T-cell (primary cell): Measurements from ENCODE around the gene LARGE1. TPM values are rescaled to one million over a fixed set of nuclear protein-coding genes. Genes with fewer than 3 reads are reported as not detected.

Experiments
- ATAC-seq, 4 experiments: fragments of 200-7000 bp in 3 of 4; fragments of 150-1000 bp in 1 of 4; cut with Tn5 transposase; replicated peaks in 1 of 4; 1 replicate in 3 of 4; 2 replicates in 1 of 4; pipeline ENCODE4 v1.10.0; 2021; ENCODE audit warnings: moderate library complexity in 3 of 4, mild to moderate bottlenecking in 2 of 4, moderate number of reproducible peaks in 1 of 4
- CTCF ChIA-PET, 2 donors: fragments of 300-600 bp; sonication (Branson Sonifier 250); formaldehyde crosslinking; loops; one replicate each; lab custom pipeline; 2022; ENCODE audit warnings: antibody characterized with exemption in 2 of 2; lab: Charles Lee
- POLR2A ChIA-PET, 2 donors: fragments of 300-600 bp; sonication (Branson Sonifier 250); formaldehyde crosslinking; loops; one replicate each; lab custom pipeline; 2022; ENCODE audit warnings: antibody characterized with exemption in 2 of 2; lab: Charles Lee
- DNase-seq, 35 experiments: peaks; one replicate each; pipeline versions ENCODE4 v3.0.0 to v3.0.0-alpha.2; 2013 to 2023
- H3K27ac ChIP-seq: one replicate; pipeline ENCODE4 v1.5.1; 2013; ENCODE audit warnings: low read length
- H3K27me3 ChIP-seq, 2 experiments: replicated peaks in 1 of 2; 1 replicate in 1 of 2; 2 replicates in 1 of 2; pipeline versions ENCODE4 v1.6.1 to v1.7.0; 2013; ENCODE audit warnings: low read length in 1 of 2, mixed read lengths in 1 of 2; ENCODE audit not compliant: control insufficient read depth in 2 of 2, insufficient read depth in 2 of 2; ENCODE audit errors: extremely low read depth in 1 of 2
- H3K36me3 ChIP-seq, 2 donors: 1 replicate in 1 of 2; 2 replicates in 1 of 2; pipeline versions ENCODE4 v1.6.1 to v1.7.0; 2013; ENCODE audit warnings: low read length in 1 of 2; ENCODE audit not compliant: control insufficient read depth in 2 of 2, insufficient read depth in 1 of 2; ENCODE audit errors: extremely low read depth in 1 of 2
- H3K4me1 ChIP-seq, 2 experiments: 1 replicate in 1 of 2; 2 replicates in 1 of 2; pipeline versions ENCODE4 v1.6.1 to v1.7.0; 2013; ENCODE audit warnings: low read length in 2 of 2, mixed read lengths in 1 of 2; ENCODE audit not compliant: insufficient read depth in 2 of 2, control insufficient read depth in 1 of 2; ENCODE audit errors: extremely low read depth in 1 of 2
- H3K4me3 ChIP-seq, 2 donors: 1 replicate in 1 of 2; 2 replicates in 1 of 2; pipeline versions ENCODE4 v1.5.1 to v1.7.0; 2013; ENCODE audit warnings: mild to moderate bottlenecking in 2 of 2, low read length in 1 of 2, moderate library complexity in 1 of 2; ENCODE audit not compliant: control insufficient read depth in 1 of 2; ENCODE audit errors: extremely low read depth in 1 of 2
- H3K9me3 ChIP-seq: 2 replicates; pipeline ENCODE4 v1.7.0; 2013
- H3K27ac Mint-ChIP-seq, 2 donors: one replicate each; pipeline ENCODE4 v1.8.0; 2020 to 2021; ENCODE audit warnings: mild to moderate bottlenecking in 2 of 2, mixed read lengths in 2 of 2
- H3K27me3 Mint-ChIP-seq, 2 donors: one replicate each; pipeline ENCODE4 v1.8.0; 2021 to 2022; ENCODE audit warnings: mixed read lengths in 2 of 2
- H3K36me3 Mint-ChIP-seq: one replicate; pipeline ENCODE4 v1.8.0; 2021; ENCODE audit warnings: mixed read lengths
- H3K4me1 Mint-ChIP-seq, 3 donors: one replicate each; pipeline ENCODE4 v1.8.0; 2020 to 2022; ENCODE audit warnings: mixed read lengths in 3 of 3, mild to moderate bottlenecking in 1 of 3
- H3K4me3 Mint-ChIP-seq, 3 donors: one replicate each; pipeline ENCODE4 v1.8.0; 2020 to 2022; ENCODE audit warnings: mild to moderate bottlenecking in 3 of 3, mixed read lengths in 3 of 3, moderate library complexity in 3 of 3
- H3K9me3 Mint-ChIP-seq, 3 donors: one replicate each; pipeline ENCODE4 v1.8.0; 2020 to 2022; ENCODE audit warnings: mixed read lengths in 3 of 3
- WGBS: methylation state at CpG from one replicate; pipeline ENCODE4 v1.1.5; 2013; ENCODE audit warnings: missing lambda C conversion rate; ENCODE audit not compliant: insufficient coverage; 5-methylcytosine and 5-hydroxymethylcytosine counted together
- total RNA-seq, 35 experiments: library from RNA in 6 of 35; stranded (reverse) in 6 of 35; fragments of 120-200 nt in 1 of 35; gene quantifications; one replicate each; pipeline versions ENCODE4 v1.2.1 to v1.2.4 and lab custom pipeline; 2013 to 2026

The LARGE1 gene
- total RNA-seq, 5 donors from 2014 or later (not counting 1 experiment from before 2014, with no cell fraction given), result 0.53 to 6.1 (median 3.0) TPM

- no peak overlapping the region for H3K4me3 ChIP-seq
- DNase-seq (no peak), ATAC-seq (no peak)
- no peaks in the 10 kb centered on the region for H3K4me1 ChIP-seq
- no peak overlapping the region for H3K27ac ChIP-seq
- no peaks in the 10 kb centered on the region for H3K27me3 Mint-ChIP-seq
- 74% methylated on average over 5 of the region's 8 CpGs for WGBS
- H3K27ac Mint-ChIP-seq, result no peak overlapping the region
- ChIA-PET POLR2A (no interaction called here), CTCF (no interaction called here)
- peaks cover 0 to 7% of the 10 kb centered on the region in 2 experiments for H3K27me3 ChIP-seq
- no peak overlapping the region for H3K4me3 Mint-ChIP-seq
- H3K36me3 Mint-ChIP-seq, result no peaks in the 10 kb centered on the region
- no peaks in the 10 kb centered on the region for H3K9me3 Mint-ChIP-seq
- no peaks in the 10 kb centered on the region for H3K4me1 Mint-ChIP-seq
- no peaks in the 10 kb centered on the region for H3K36me3 ChIP-seq
- H3K9me3 ChIP-seq, result no peaks in the 10 kb centered on the region
Observed at GRCh38 chr22:33539902-33540751, 380.1 kb downstream of the LARGE1 start.

GRCh38 chr22:33539202-33539901 is 380.9 kb downstream of the LARGE1 start:
- Histone ChIP-seq H3K27ac (no peak overlapping the region), H3K4me1 (no peaks in the 10 kb centered on the region), H3K9me3 (no peaks in the 10 kb centered on the region), H3K36me3 (no peaks in the 10 kb centered on the region), H3K4me3 (no peak overlapping the region), H3K27me3 (peaks cover 0 to 7% of the 10 kb centered on the region in 2 experiments)
- Mint-ChIP-seq H3K27ac (no peak overlapping the region), H3K4me3 (no peak overlapping the region), H3K36me3 (no peaks in the 10 kb centered on the region), H3K9me3 (no peaks in the 10 kb centered on the region), H3K4me1 (no peaks in the 10 kb centered on the region), H3K27me3 (no peaks in the 10 kb centered on the region)
- DNase-seq (no peak), ATAC-seq (no peak)
- ChIA-PET POLR2A (no interaction called here), CTCF (no interaction called here)
- no CpG with 5 or more reads among the region's 5 CpGs for WGBS

GRCh38 chr22:33538277-33538885 is 381.9 kb downstream of the LARGE1 start:
- H3K27ac ChIP-seq, result no peak overlapping the region
- H3K27me3 ChIP-seq, result peaks cover 0 to 7% of the 10 kb centered on the region in 2 experiments
- H3K36me3 Mint-ChIP-seq, result no peaks in the 10 kb centered on the region
- H3K27me3 Mint-ChIP-seq, result no peaks in the 10 kb centered on the region
- no peaks in the 10 kb centered on the region for H3K4me1 Mint-ChIP-seq
- H3K9me3 ChIP-seq, result no peaks in the 10 kb centered on the region
- ATAC-seq (no peak), DNase-seq (no peak)
- POLR2A ChIA-PET, result no interaction called here
- no peaks in the 10 kb centered on the region for H3K4me1 ChIP-seq
- no peak overlapping the region for H3K4me3 ChIP-seq
- H3K27ac Mint-ChIP-seq, result no peak overlapping the region
- 80% methylated on average over 3 of the region's 6 CpGs for WGBS
- CTCF ChIA-PET, result no interaction called here
- H3K4me3 Mint-ChIP-seq, result no peak overlapping the region
- H3K9me3 Mint-ChIP-seq, result peaks cover 0 to 4% (median 0%) of the 10 kb centered on the region in 3 donors
- H3K36me3 ChIP-seq, result no peaks in the 10 kb centered on the region

DNA sequence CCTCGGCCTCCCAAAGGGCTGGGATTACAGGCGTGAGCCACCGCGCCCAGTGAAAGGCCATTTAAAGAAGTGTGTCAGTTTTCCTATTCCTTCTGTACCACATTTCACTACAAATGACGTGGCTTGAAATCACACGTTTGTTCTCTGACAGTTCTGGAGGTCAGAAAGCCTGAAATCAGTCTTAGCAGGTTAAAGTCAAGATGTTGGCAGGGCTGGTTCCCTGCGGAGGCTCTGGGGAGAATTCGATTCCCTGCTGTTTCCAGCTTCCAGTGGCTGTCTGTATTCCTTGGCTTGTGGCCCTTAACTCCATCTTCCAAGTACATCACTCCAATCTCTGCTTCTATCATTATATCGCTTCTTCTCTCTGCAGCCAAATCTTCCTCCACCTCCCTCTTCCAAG is 383.2 kb downstream of the LARGE1 start:
- no peaks in the 10 kb centered on the region for H3K36me3 Mint-ChIP-seq
- no peaks in the 10 kb centered on the region for H3K27me3 Mint-ChIP-seq
- no peak overlapping the region for H3K4me3 Mint-ChIP-seq
- Histone ChIP-seq H3K4me1 (no peaks in the 10 kb centered on the region), H3K9me3 (no peaks in the 10 kb centered on the region), H3K27me3 (peaks cover 0 to 7% of the 10 kb centered on the region in 2 experiments), H3K4me3 (no peak overlapping the region), H3K36me3 (no peaks in the 10 kb centered on the region), H3K27ac (no peak overlapping the region)
- ChIA-PET CTCF (no interaction called here), POLR2A (no interaction called here)
- DNase-seq (no peak), ATAC-seq (no peak)
- no peak overlapping the region for H3K27ac Mint-ChIP-seq
- H3K4me1 Mint-ChIP-seq, result no peaks in the 10 kb centered on the region
- 80% methylated on average over 3 of the region's 9 CpGs for WGBS
- H3K9me3 Mint-ChIP-seq, result peaks cover 0 to 4% (median 0%) of the 10 kb centered on the region in 3 donors

DNA sequence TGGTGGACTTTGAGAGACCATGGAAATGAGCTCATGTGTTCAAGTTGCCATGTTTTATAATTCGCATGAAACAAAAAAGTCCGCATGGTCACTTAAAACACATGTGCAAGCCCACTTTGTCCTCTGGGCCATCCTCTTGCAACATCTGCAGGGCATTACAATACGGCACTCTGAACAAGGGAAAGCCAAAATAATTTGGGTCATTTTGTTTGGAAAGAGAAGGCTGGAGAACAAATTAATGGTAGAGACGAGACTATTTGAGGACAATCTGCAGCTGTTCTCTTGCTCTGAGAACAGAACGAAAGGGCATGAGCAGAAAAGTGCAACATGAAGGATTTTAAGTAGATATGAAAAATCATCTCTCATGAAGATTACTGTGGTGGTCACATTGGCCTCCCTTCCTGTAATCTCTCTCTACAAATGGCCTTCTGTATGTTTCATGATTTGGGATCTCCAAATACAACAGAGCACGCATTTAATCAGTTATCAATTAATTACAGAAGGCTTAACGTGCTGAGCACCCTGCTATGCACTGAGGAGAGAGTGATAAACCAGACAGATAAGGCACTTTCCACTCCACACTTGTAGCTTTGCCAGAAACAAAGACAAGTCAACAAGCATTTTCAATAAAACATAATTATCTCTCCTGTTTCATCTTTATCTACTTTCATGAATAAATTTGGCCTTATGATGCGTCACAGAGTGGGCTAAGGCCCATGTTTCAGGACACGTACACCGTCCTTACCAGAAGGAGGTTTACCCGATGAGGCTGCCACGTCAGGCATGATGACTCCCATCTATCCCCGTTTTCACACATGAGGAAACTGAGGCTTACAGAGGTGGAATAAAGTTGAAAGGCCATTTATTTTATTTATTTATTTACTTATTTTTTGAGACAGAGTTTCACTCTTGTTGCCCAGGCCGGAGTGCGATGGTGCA is 384.1 kb downstream of the LARGE1 start:
- Mint-ChIP-seq H3K27ac (no peak overlapping the region), H3K27me3 (no peaks in the 10 kb centered on the region)
- POLR2A ChIA-PET, result no interaction called here

More for the DNA sequence above, 384.1 kb downstream of the LARGE1 start:
- CTCF ChIA-PET, result no interaction called here
- Histone ChIP-seq H3K9me3 (no peaks in the 10 kb centered on the region), H3K27ac (no peak overlapping the region), H3K27me3 (peaks cover 0 to 7% of the 10 kb centered on the region in 2 experiments), H3K36me3 (no peaks in the 10 kb centered on the region), H3K4me1 (no peaks in the 10 kb centered on the region), H3K4me3 (no peak overlapping the region)
- ATAC-seq (no peak), DNase-seq (no peak)
- H3K9me3 Mint-ChIP-seq, result peaks cover 0 to 4% (median 0%) of the 10 kb centered on the region in 3 donors
- H3K4me1 Mint-ChIP-seq, result no peaks in the 10 kb centered on the region
- 87% methylated on average over 9 of the region's 15 CpGs for WGBS
- no peak overlapping the region for H3K4me3 Mint-ChIP-seq
- no peaks in the 10 kb centered on the region for H3K36me3 Mint-ChIP-seq
